GM18951 (cell line): ENCODE data around the gene COL4A1.

ENCODE experiments used
- POLR2A ChIP-seq: IDR thresholded peaks from 4 replicates; pipeline ENCODE4 v1.6.1; 2011; ENCODE audit warnings: mild to moderate bottlenecking; ENCODE audit not compliant: insufficient read length, insufficient read depth; ENCODE audit errors: extremely low read depth
- in situ Hi-C: fragments of 300-500 bp; cut with MboI; formaldehyde crosslinking; loops from one replicate; pipeline ENCODE4 v1.12.0; 2022; ENCODE audit warnings: low sequenced_read_pairs, mixed read lengths, inconsistent platforms; ENCODE audit not compliant: unreplicated experiment

COL4A1 gene

GRCh38 chr13:110201114-110201513 is 105.8 kb downstream of the COL4A1 start:
- in situ Hi-C loops = no loop called here
- no peak for TF ChIP-seq POLR2A

GRCh38 chr13:110200276-110200870 is 106.6 kb downstream of the COL4A1 start:
- no peak for TF ChIP-seq POLR2A
- in situ Hi-C loops = no loop called here

- in situ Hi-C loops = no loop called here
- no peak for TF ChIP-seq POLR2A
These were observed 107.7 kb downstream of the COL4A1 start for GRCh38 chr13:110199046-110199831.

DNA sequence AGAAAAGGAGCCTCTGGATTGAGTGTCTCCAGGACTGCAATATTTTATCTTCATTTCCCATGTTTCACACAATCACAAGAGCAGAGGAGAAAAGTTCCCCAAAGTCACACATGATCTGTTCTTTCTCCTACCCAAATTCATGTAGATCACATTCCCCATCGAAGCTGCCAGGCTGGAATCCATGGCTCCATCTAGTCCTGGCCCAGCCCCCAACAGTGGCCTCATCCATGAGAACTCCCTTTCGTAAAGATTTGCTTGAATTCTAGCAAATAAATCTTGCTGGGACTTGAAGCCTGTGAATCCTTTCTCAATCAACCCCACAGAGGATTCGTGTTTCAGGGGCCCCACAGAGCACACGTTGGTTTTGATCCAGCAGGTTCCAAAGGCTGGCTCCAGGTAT is 109.5 kb downstream of the COL4A1 start:
- TF ChIP-seq POLR2A = no peak
- in situ Hi-C loops = no loop called here

GRCh38 chr13:110197026-110197425 is 109.9 kb downstream of the COL4A1 start:
- no peak for TF ChIP-seq POLR2A
- in situ Hi-C loops = no loop called here

GRCh38 chr13:110195547-110196485 is 111.1 kb downstream of the COL4A1 start:
- in situ Hi-C loops = no loop called here
- TF ChIP-seq POLR2A = no peak

- in situ Hi-C loops = no loop called here
- TF ChIP-seq POLR2A = no peak
These were observed 112.5 kb downstream of the COL4A1 start for GRCh38 chr13:110194451-110194850.

GRCh38 chr13:110193491-110193890 is 113.5 kb downstream of the COL4A1 start:
- in situ Hi-C loops = no loop called here
- TF ChIP-seq POLR2A = no peak

GRCh38 chr13:110192472-110192871 is 114.5 kb downstream of the COL4A1 start:
- TF ChIP-seq POLR2A = no peak
- in situ Hi-C loops = no loop called here

DNA sequence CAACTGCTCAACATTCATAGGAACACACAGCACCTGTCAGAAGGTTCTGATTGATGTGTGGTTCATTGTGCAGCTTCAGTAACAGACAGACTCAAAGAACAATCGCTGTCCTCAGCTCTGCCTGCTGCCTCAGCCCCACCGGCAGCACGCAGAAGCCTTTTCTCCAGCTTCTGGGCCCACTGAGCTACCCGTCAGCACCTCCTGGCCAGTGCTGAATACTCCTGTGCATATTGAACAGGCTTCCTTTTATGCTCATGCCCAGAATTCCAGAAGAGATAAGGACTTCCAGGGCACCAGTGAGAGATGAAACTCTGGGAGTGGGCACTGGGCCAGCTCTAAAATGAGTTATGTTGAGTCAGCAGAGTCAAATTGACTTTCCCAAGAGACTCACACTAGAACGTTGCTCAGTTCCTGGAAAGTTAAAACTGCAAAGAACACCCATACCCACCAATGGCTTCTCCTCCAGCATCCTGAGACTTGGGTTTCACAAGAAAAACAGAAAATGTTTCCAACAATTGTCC is 119.3 kb downstream of the COL4A1 start:
- in situ Hi-C loops = no loop called here
- TF ChIP-seq POLR2A = no peak

DNA sequence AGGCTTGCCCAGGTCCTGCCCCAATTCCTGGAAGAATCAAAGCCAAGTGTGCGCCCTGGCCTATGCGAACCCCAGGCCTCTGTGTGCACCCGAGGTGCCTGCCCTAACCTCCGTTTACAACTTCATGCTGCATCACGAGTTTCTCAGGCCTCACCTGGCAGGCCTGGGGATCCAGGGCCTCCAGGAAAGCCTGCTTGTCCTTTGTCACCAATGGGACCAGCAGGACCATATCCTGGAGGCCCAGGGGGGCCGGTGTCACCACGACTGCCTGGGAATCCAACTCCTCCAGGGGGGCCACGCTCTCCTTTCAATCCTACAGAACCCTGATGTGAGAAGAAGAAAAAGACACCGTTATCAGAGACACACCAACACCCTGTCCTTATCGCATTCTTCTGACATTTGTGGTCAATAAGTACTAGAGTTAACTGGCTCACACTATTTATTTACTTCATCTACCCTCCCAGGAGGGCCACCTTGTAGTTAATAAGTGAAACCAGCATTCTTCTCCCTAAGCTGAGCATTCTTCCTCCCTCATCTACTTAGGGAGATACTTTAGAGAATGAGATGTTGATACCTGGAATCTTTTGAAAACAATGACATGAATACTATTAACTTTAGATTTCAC is 120.6 kb downstream of the COL4A1 start:
- in situ Hi-C loops = no loop called here
- no peak for TF ChIP-seq POLR2A

DNA sequence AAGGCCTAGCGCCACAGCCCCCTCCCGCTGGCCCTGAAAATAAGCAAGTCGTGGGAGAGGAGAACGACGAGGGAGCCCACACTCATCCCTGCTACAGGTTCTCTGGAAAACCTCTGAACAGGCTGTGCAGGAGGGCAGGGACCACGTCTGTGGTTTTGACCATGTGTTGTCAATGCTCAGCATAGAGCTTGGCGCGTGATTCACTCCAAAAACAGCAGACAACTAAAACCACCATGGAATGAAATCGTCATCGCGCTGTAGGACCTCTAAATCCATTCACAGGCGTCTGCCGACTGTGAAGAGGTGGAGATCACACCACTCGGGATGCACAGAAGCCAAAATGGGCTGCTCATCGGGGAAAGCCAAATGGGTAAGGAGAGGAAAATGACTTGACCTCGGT is 121.3 kb downstream of the COL4A1 start:
- no peak for TF ChIP-seq POLR2A
- in situ Hi-C loops = no loop called here

DNA sequence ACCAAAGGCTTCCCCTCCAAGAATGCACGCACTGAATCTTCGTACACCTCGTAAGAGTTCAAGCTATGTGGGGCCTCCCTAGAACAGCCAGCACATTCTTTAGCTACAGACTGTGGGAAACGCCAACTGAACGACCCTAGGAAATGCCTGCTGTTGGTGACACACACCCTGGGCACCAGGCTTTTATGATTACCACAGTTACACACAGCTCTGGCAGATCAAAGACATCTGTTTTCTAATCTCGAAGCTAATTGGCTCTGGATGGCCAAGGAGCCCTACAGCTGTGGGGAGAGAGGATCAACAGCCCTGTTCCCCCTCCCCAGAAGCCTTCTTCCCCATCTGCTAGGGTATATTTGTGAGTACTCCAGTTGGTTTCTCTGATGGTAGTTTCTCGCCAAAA is 123.0 kb downstream of the COL4A1 start:
- TF ChIP-seq POLR2A = no peak
- in situ Hi-C loops = no loop called here
